Gastrocnemius medialis (tissue), 4 donors: Measurements from ENCODE around the gene ZCCHC24. TPM values are rescaled to one million over a fixed set of nuclear protein-coding genes. Genes with fewer than 3 reads are reported as not detected.

Experiments used
- ATAC-seq, 2 donors: fragments of 150-250 bp; one replicate each; pipeline ENCODE4 v1.9.1; 2016
- DNase-seq, 2 donors: peaks; one replicate each; pipeline ENCODE4 v3.0.0-alpha.2; 2019
- H3K27ac ChIP-seq, 4 donors: fragments of 200-600 bp; sonication (generic); 1 replicate in 1 of 4; 2 replicates in 3 of 4; pipeline ENCODE4 v1.5.1; 2016 to 2018; ENCODE audit warnings: mild to moderate bottlenecking in 2 of 4, moderate library complexity in 1 of 4
- H3K27me3 ChIP-seq, 3 donors: fragments of 200-600 bp; sonication (generic) in 2 of 3; 1 replicate in 1 of 3; 2 replicates in 2 of 3; pipeline versions ENCODE4 v1.5.1 to v1.6.0; 2016 to 2019; ENCODE audit warnings: mild to moderate bottlenecking in 1 of 3, moderate library complexity in 1 of 3
- H3K36me3 ChIP-seq, 2 donors: fragments of 200-600 bp; sonication (generic) in 1 of 2; one replicate each; pipeline ENCODE4 v1.5.1; 2017 to 2018
- H3K4me1 ChIP-seq, 2 donors: fragments of 200-600 bp; sonication (generic) in 1 of 2; one replicate each; pipeline ENCODE4 v1.5.1; 2016 to 2017; ENCODE audit warnings: mild to moderate bottlenecking in 2 of 2
- H3K4me3 ChIP-seq, 4 donors: fragments of 200-600 bp; sonication (generic) in 3 of 4; 1 replicate in 1 of 4; 2 replicates in 3 of 4; pipeline ENCODE4 v1.5.1; 2016 to 2019; ENCODE audit warnings: mild to moderate bottlenecking in 2 of 4
- H3K9me3 ChIP-seq, 3 donors: fragments of 200-600 bp; sonication (generic) in 2 of 3; 1 replicate in 1 of 3; 2 replicates in 2 of 3; pipeline ENCODE4 v1.5.1; 2016 to 2019
- CTCF ChIP-seq, 5 experiments: fragments of 450-650 bp in 3 of 5; fragments of 200-600 bp in 2 of 5; sonication (generic) in 2 of 5; IDR thresholded peaks in 4 of 5; conservative IDR thresholded peaks in 1 of 5; 1 replicate in 4 of 5; 2 replicates in 1 of 5; pipeline ENCODE4 v1.5.1; 2016 to 2019; ENCODE audit warnings: antibody characterized with exemption in 5 of 5, mild to moderate bottlenecking in 3 of 5, moderate library complexity in 3 of 5
- POLR2A ChIP-seq, 2 donors: fragments of 450-650 bp; IDR thresholded peaks; one replicate each; pipeline ENCODE4 v1.6.1; 2017; ENCODE audit warnings: antibody characterized with exemption in 2 of 2, mild to moderate bottlenecking in 2 of 2, moderate library complexity in 2 of 2
- in situ Hi-C, 4 donors: fragments of 200-750 bp; cut with MboI; loops; one replicate each; pipeline versions ENCODE4 v1.15.0 to v1.8.0; 2017; ENCODE audit warnings: low sequenced_read_pairs in 4 of 4
- intact Hi-C: fragments of 100-400 bp; cut with DNase I; formaldehyde crosslinking; loops from one replicate; pipeline ENCODE4 v1.15.1; 2023; ENCODE audit warnings: low total_unique reads
- total RNA-seq, 4 donors: library from RNA; depleted of rRNA; stranded (reverse); fragments of >200 nt; gene quantifications; one replicate each; pipeline versions ENCODE4 v1.1.0 to v1.2.3, GENCODE V29; 2016

The ZCCHC24 gene
- total RNA-seq, 4 donors from 2014 or later = 59.6 to 122 (median 84.5) TPM

GRCh38 chr10:79407811-79408795, 37.3 kb downstream of the ZCCHC24 start:
- Histone ChIP-seq H3K4me1 (no peaks in the 10 kb centered on the region), H3K9me3 (no peaks in the 10 kb centered on the region), H3K36me3 (no peaks in the 10 kb centered on the region), H3K27ac (peak overlapping the region in 2 of 4 donors; percentile 45 to 85), H3K4me3 (no peak overlapping the region), H3K27me3 (no peaks in the 10 kb centered on the region)
- DNase-seq (peak in 1 of 2 donors; percentile 29), ATAC-seq (no peak)
- TF ChIP-seq CTCF (IDR thresholded peaks at IDR 0.05 in 4 of 5, conservative IDR thresholded peaks at IDR 0.05 in 1 of 5) (no peak), POLR2A (IDR thresholded peaks at IDR 0.05) (no peak)
- intact Hi-C loops = no loop called here
- in situ Hi-C loops = no loop called here

- no peaks in the 10 kb centered on the region for H3K27me3 ChIP-seq
- no peak for TF ChIP-seq CTCF (IDR thresholded peaks at IDR 0.05 in 4 of 5, conservative IDR thresholded peaks at IDR 0.05 in 1 of 5)
- no peak for TF ChIP-seq POLR2A (IDR thresholded peaks at IDR 0.05)
- H3K36me3 ChIP-seq = no peaks in the 10 kb centered on the region
- no peak overlapping the region for H3K4me3 ChIP-seq
- in situ Hi-C loops = no loop called here
- H3K4me1 ChIP-seq = no peaks in the 10 kb centered on the region
- no peak for DNase-seq
- H3K27ac ChIP-seq = peak overlapping the region in 2 of 4 donors; percentile 45 to 85
- intact Hi-C loops = no loop called here
- no peak for ATAC-seq
- H3K9me3 ChIP-seq = no peaks in the 10 kb centered on the region
Measured at GRCh38 chr10:79407423-79407796, 38.0 kb downstream of the ZCCHC24 start.

GRCh38 chr10:79406683-79407422, 38.6 kb downstream of the ZCCHC24 start:
- no peak overlapping the region for H3K4me3 ChIP-seq
- TF ChIP-seq CTCF (IDR thresholded peaks at IDR 0.05 in 4 of 5, conservative IDR thresholded peaks at IDR 0.05 in 1 of 5) = no peak
- TF ChIP-seq POLR2A (IDR thresholded peaks at IDR 0.05) = no peak
- peak in 1 of 2 donors; percentile 17 for DNase-seq
- H3K9me3 ChIP-seq = no peaks in the 10 kb centered on the region
- H3K36me3 ChIP-seq = no peaks in the 10 kb centered on the region
- no peaks in the 10 kb centered on the region for H3K27me3 ChIP-seq
- peak overlapping the region; percentile 49 to 87 (median 68) for H3K27ac ChIP-seq
- ATAC-seq = no peak
- in situ Hi-C loops = no loop called here
- H3K4me1 ChIP-seq = no peaks in the 10 kb centered on the region
- intact Hi-C loops = no loop called here

GRCh38 chr10:79405995-79406515, 39.4 kb downstream of the ZCCHC24 start:
- ATAC-seq = no peak
- Histone ChIP-seq H3K36me3 (no peaks in the 10 kb centered on the region), H3K4me3 (no peak overlapping the region), H3K4me1 (no peaks in the 10 kb centered on the region), H3K27ac (peak overlapping the region; percentile 49 to 87 (median 68)), H3K9me3 (no peaks in the 10 kb centered on the region), H3K27me3 (no peaks in the 10 kb centered on the region)
- TF ChIP-seq POLR2A (IDR thresholded peaks at IDR 0.05) (no peak), CTCF (IDR thresholded peaks at IDR 0.05 in 4 of 5, conservative IDR thresholded peaks at IDR 0.05 in 1 of 5) (no peak)
- intact Hi-C loops (no loop called here), in situ Hi-C loops (no loop called here)
- peak in 1 of 2 donors; percentile 7 for DNase-seq
